ENCODE results near the gene FXR1.
"Not testable (repeated sequence)": the region's sequence is repeated elsewhere in the genome, so short reads cannot be mapped to it uniquely, and the experiment has no call there.

Gene FXR1

GRCh38 chr3:181003469-181003868 lies 91.0 kb downstream of the FXR1 start:
- in situ Hi-C loops (cut with HindIII; ENCODE audit: low sequenced_read_pairs): not testable (repeated sequence)

- in situ Hi-C loops (cut with HindIII; ENCODE audit: low sequenced_read_pairs): no loop called here
Measured at GRCh38 chr3:181006541-181006940, 94.1 kb downstream of the FXR1 start.

- in situ Hi-C loops (cut with HindIII; ENCODE audit: low sequenced_read_pairs): no loop called here
Measured at GRCh38 chr3:181007262-181007661, 94.8 kb downstream of the FXR1 start.

GRCh38 chr3:181008796-181009195 lies 96.3 kb downstream of the FXR1 start:
- in situ Hi-C loops (cut with HindIII; ENCODE audit: low sequenced_read_pairs): no loop called here

GRCh38 chr3:181009225-181009624 lies 96.8 kb downstream of the FXR1 start:
- in situ Hi-C loops (cut with HindIII; ENCODE audit: low sequenced_read_pairs): no loop called here

- in situ Hi-C loops (cut with HindIII; ENCODE audit: low sequenced_read_pairs): no loop called here
Measured at GRCh38 chr3:181017690-181018089, 105.2 kb downstream of the FXR1 start.

GRCh38 chr3:181025204-181025603 lies 112.7 kb downstream of the FXR1 start:
- in situ Hi-C loops (cut with HindIII; ENCODE audit: low sequenced_read_pairs): no loop called here

GRCh38 chr3:181030948-181031347 lies 118.5 kb downstream of the FXR1 start:
- in situ Hi-C loops (cut with HindIII; ENCODE audit: low sequenced_read_pairs): no loop called here
